Regular cardiac myocyte (primary cell): ENCODE results near the gene GAL3ST1. TPM values are rescaled to one million over a fixed set of nuclear protein-coding genes. Genes with fewer than 3 reads are reported as not detected.

Source experiments
- total RNA-seq: library from RNA; depleted of rRNA; stranded (reverse); fragments of >200 nt; gene quantifications from 2 replicates; pipeline ENCODE4 v1.2.3, GENCODE V29; 2014

GAL3ST1 gene
- 0.28 TPM in 1 of 2 replicates, not detected in the other for total RNA-seq

GRCh38 chr22:30574095-30574981 is at the start of gene GAL3ST1:
Gene GAL3ST1, minus strand, starts transcription at chr22:30574665. Its CDS starts 17,273 bp downstream, at chr22:30557392.

GRCh38 chr22:30606455-30607299 is 32.2 kb upstream of the GAL3ST1 start, which contains the start of gene TCN2:
Gene TCN2, plus strand, starts transcription at chr22:30607174. Its CDS starts 158 bp downstream, at chr22:30607332.

GRCh38 chr22:30591588-30592359 is 17.3 kb upstream of the GAL3ST1 start, which contains the start of gene PES1:
Gene PES1, minus strand, starts transcription at chr22:30591910. Its CDS starts 77 bp downstream, at chr22:30591833.

DNA sequence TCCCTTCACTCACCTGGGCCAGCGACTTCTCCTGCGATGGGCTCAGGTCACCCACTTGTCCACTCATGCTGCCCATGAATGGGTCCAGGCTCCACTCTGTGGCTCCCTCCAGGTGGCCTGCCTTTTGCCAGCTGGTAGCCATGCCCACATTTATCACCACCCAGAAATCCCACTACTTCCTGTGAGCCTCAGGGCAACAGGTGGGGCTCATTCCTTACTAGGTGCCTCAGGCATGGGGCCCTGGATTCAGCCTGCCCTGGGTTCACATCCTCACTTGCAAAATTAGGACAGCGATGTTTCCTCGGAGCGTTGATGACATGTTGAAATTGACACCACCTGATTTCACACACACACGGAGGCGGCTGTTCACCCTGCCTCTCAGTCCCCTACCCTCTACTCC is 27.8 kb downstream of the GAL3ST1 start, which contains the start of gene SEC14L6:
TSS of gene SEC14L6 (minus strand) at position 126 of the 400 bp plus-strand sequence. CDS start at position 67, 59 bp downstream.

Other genes starting within 250 kb of the GAL3ST1 start
- 17.6 and 18.0 TPM in 2 replicates for gene TBC1D10A, start 247.7 kb downstream of the GAL3ST1 start, total RNA-seq
- gene SF3A1, start 217.8 kb downstream of the GAL3ST1 start, total RNA-seq: 10.4 and 11.7 TPM in 2 replicates
- gene CCDC157, start 217.7 kb downstream of the GAL3ST1 start, total RNA-seq: 1.1 and 1.7 TPM in 2 replicates
- 27.6 and 44.5 TPM in 2 replicates for gene RNF215, start 187.3 kb downstream of the GAL3ST1 start, total RNA-seq
- 19.2 and 23.8 TPM in 2 replicates for gene SEC14L2, start 177.6 kb downstream of the GAL3ST1 start, total RNA-seq
- 13.2 and 31.2 TPM in 2 replicates for gene MTFP1, start 148.9 kb downstream of the GAL3ST1 start, total RNA-seq
- not detected in 2 replicates for gene SEC14L3, start 102.6 kb downstream of the GAL3ST1 start, total RNA-seq
- 0.19 TPM in 1 of 2 replicates, not detected in the other for gene SEC14L4, start 69.0 kb downstream of the GAL3ST1 start, total RNA-seq
- 0.28 TPM in 1 of 2 replicates, not detected in the other for gene SEC14L6, start 27.9 kb downstream of the GAL3ST1 start, total RNA-seq
- 79.8 and 119 TPM in 2 replicates for gene PES1, start 17.2 kb upstream of the GAL3ST1 start, total RNA-seq
- 1.7 and 7.9 TPM in 2 replicates for gene TCN2, start 32.5 kb upstream of the GAL3ST1 start, total RNA-seq
- 17.2 and 33.0 TPM in 2 replicates for gene SLC35E4, start 61.1 kb upstream of the GAL3ST1 start, total RNA-seq
- 5.6 and 10.2 TPM in 2 replicates for gene DUSP18, start 93.2 kb upstream of the GAL3ST1 start, total RNA-seq
- 1.1 and 1.3 TPM in 2 replicates for gene OSBP2, start 120.2 kb upstream of the GAL3ST1 start, total RNA-seq